Keratinocyte (primary cell): ENCODE results near the gene KDM3A. TPM values are rescaled to one million over a fixed set of nuclear protein-coding genes. Genes with fewer than 3 reads are reported as not detected.

ENCODE experiments used
- DNase-seq: peaks from one replicate; pipeline ENCODE4 v3.0.0-alpha.2; 2011; ENCODE audit warnings: low read depth, missing footprints, low spot score
- FAIRE-seq: peaks from 2 replicates; lab custom pipeline; 2011; peaks lifted over from hg19 to GRCh38; lab: Jason Lieb, UNC
- H2AFZ ChIP-seq: 2 replicates; pipeline ENCODE4 v1.6.0; 2012; ENCODE audit warnings: low read length, control low read depth, inconsistent platforms; ENCODE audit not compliant: control insufficient read depth
- H3K27ac ChIP-seq: 2 replicates; pipeline ENCODE4 v1.5.1; 2011; ENCODE audit warnings: low read length; ENCODE audit not compliant: control insufficient read depth, insufficient read depth
- H3K27me3 ChIP-seq: 3 replicates; pipeline ENCODE4 v1.6.0; 2011; ENCODE audit warnings: low read length; ENCODE audit not compliant: control insufficient read depth, insufficient read depth; ENCODE audit errors: extremely low read depth
- H3K36me3 ChIP-seq, 2 experiments: 2 replicates in 1 of 2; 3 replicates in 1 of 2; pipeline ENCODE4 v1.5.1; 2011; ENCODE audit warnings: low read length in 2 of 2, mild to moderate bottlenecking in 1 of 2; ENCODE audit not compliant: control insufficient read depth in 2 of 2, insufficient read depth in 2 of 2; ENCODE audit errors: extremely low read depth in 1 of 2
- H3K4me1 ChIP-seq: 3 replicates; pipeline ENCODE4 v1.5.1; 2011; ENCODE audit warnings: low read length; ENCODE audit not compliant: control insufficient read depth, insufficient read depth; ENCODE audit errors: extremely low read depth
- H3K4me2 ChIP-seq: 3 replicates; pipeline ENCODE4 v1.6.0; 2011; ENCODE audit warnings: low read depth, low read length; ENCODE audit not compliant: control insufficient read depth, insufficient read depth; ENCODE audit errors: extremely low read depth
- H3K4me3 ChIP-seq, 3 experiments: fragments of 200-600 bp in 1 of 3; sonication (generic) in 1 of 3; 2 replicates in 2 of 3; 3 replicates in 1 of 3; pipeline ENCODE4 v1.5.1; 2011 to 2016; ENCODE audit warnings: low read length in 3 of 3, mild to moderate bottlenecking in 3 of 3, control low read depth in 2 of 3, inconsistent platforms in 1 of 3, low read depth in 1 of 3, mixed read lengths in 1 of 3, mixed run types in 1 of 3, moderate library complexity in 1 of 3; ENCODE audit not compliant: control insufficient read depth in 2 of 3, insufficient read depth in 2 of 3; ENCODE audit errors: extremely low read depth in 1 of 3
- H3K79me2 ChIP-seq: 2 replicates; pipeline ENCODE4 v1.6.0; 2012; ENCODE audit warnings: low read length; ENCODE audit not compliant: control insufficient read depth, insufficient read depth
- H3K9ac ChIP-seq: 3 replicates; pipeline ENCODE4 v1.6.0; 2011; ENCODE audit warnings: low read length; ENCODE audit not compliant: control insufficient read depth, insufficient read depth; ENCODE audit errors: extremely low read depth
- H3K9me1 ChIP-seq: 3 replicates; pipeline ENCODE4 v1.6.0; 2011; ENCODE audit warnings: low read length; ENCODE audit not compliant: control insufficient read depth, insufficient read depth; ENCODE audit errors: extremely low read depth
- H3K9me3 ChIP-seq: 2 replicates; pipeline ENCODE4 v1.5.1; 2012; ENCODE audit warnings: low read depth, low read length; ENCODE audit not compliant: control insufficient read depth
- H4K20me1 ChIP-seq: 3 replicates; pipeline ENCODE4 v1.6.0; 2011; ENCODE audit warnings: low read length; ENCODE audit not compliant: control insufficient read depth, insufficient read depth; ENCODE audit errors: extremely low read depth
- EZH2 ChIP-seq: IDR thresholded peaks from one replicate; pipeline ENCODE4 v1.6.1; 2012; ENCODE audit warnings: inconsistent platforms, mild to moderate bottlenecking, low read length, moderate library complexity
- dilution Hi-C: fragments of 300-500 bp; cut with MboI; formaldehyde crosslinking; loops from one replicate; pipeline ENCODE4 v1.7.0; 2020; ENCODE audit warnings: low sequenced_read_pairs; ENCODE audit not compliant: extremely low pct_ligation_motif_present
- polyA plus RNA-seq, 5 experiments: library from polyadenylated mRNA; depleted of rRNA in 3 of 5; stranded (reverse) in 3 of 5; stranded (forward) in 1 of 5; unstranded in 1 of 5; fragments of >200 nt; gene quantifications; 1 replicate in 1 of 5; 2 replicates in 3 of 5; 3 replicates in 1 of 5; pipeline versions ENCODE4 v1.2.1 to v1.2.3, GENCODE V29; 2011 to 2012; ENCODE audit warnings: missing spikeins in 2 of 5, low read depth in 1 of 5, low replicate concordance in 1 of 5
- TF ChIP-seq, protein P1 (sequence below), 3 experiments: IDR thresholded peaks in 1 of 3; conservative IDR thresholded peaks in 1 of 3; optimal IDR thresholded peaks in 1 of 3; 2 replicates in 2 of 3; 3 replicates in 1 of 3; pipeline versions ENCODE3 to v1.5.1; 2011; ENCODE audit warnings: low read length in 3 of 3, mild to moderate bottlenecking in 3 of 3, moderate library complexity in 2 of 3, control low read depth in 1 of 3, inconsistent platforms in 1 of 3; ENCODE audit not compliant: insufficient read depth in 2 of 3; ENCODE audit errors: extremely low read depth in 1 of 3

The KDM3A gene
- polyA plus RNA-seq, 1 donor (not counting 4 experiments of a cell fraction or from before 2014, with no cell fraction given), result 32.9 TPM

DNA sequence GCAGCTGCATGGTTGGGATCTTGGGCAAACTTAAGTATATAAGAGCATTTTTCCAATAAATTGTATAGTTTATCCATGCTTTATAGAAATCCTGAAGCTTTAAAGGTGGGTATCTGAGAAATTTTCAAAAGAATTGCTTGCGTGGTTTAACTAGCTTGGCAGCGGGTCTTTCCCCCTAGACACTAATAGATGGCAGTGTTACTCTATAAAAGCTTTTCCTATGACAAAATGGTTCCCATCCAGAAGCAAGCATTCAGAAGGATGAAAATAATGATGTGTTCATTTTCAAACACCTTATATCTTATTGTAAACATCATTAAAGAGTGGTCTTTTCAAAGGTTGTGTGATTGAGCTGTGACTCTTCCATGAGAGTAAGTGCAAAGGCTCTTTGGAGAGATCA, 45.9 kb downstream of the KDM3A start:
- no peak overlapping the region for H2AFZ ChIP-seq
- no peak for DNase-seq
- FAIRE-seq, result no peak
- H3K36me3 ChIP-seq, result peaks cover 39 to 54% of the 10 kb centered on the region in 2 experiments
- no peak overlapping the region for H3K4me2 ChIP-seq
- H3K4me3 ChIP-seq, result no peak overlapping the region
- H3K27ac ChIP-seq, result no peak overlapping the region
- H3K27me3 ChIP-seq, result no peaks in the 10 kb centered on the region
- dilution Hi-C loops, result no loop called here
- no peak for TF ChIP-seq EZH2
- TF ChIP-seq, protein P1, sequence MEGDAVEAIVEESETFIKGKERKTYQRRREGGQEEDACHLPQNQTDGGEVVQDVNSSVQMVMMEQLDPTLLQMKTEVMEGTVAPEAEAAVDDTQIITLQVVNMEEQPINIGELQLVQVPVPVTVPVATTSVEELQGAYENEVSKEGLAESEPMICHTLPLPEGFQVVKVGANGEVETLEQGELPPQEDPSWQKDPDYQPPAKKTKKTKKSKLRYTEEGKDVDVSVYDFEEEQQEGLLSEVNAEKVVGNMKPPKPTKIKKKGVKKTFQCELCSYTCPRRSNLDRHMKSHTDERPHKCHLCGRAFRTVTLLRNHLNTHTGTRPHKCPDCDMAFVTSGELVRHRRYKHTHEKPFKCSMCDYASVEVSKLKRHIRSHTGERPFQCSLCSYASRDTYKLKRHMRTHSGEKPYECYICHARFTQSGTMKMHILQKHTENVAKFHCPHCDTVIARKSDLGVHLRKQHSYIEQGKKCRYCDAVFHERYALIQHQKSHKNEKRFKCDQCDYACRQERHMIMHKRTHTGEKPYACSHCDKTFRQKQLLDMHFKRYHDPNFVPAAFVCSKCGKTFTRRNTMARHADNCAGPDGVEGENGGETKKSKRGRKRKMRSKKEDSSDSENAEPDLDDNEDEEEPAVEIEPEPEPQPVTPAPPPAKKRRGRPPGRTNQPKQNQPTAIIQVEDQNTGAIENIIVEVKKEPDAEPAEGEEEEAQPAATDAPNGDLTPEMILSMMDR (optimal IDR thresholded peaks at IDR 0.05 in 1 of 3, IDR thresholded peaks at IDR 0.05 in 1 of 3, conservative IDR thresholded peaks at IDR 0.05 in 1 of 3; ENCODE audit: extremely low read depth in 1 of 3, insufficient read depth in 2 of 3, low read length in 3 of 3), result no peak
- no peaks in the 10 kb centered on the region for H3K79me2 ChIP-seq
- no peak overlapping the region for H3K9ac ChIP-seq
- H3K9me3 ChIP-seq, result no peaks in the 10 kb centered on the region
- H3K9me1 ChIP-seq, result no peaks in the 10 kb centered on the region
- peaks cover 3% of the 10 kb centered on the region for H3K4me1 ChIP-seq
- H4K20me1 ChIP-seq, result no peaks in the 10 kb centered on the region

DNA sequence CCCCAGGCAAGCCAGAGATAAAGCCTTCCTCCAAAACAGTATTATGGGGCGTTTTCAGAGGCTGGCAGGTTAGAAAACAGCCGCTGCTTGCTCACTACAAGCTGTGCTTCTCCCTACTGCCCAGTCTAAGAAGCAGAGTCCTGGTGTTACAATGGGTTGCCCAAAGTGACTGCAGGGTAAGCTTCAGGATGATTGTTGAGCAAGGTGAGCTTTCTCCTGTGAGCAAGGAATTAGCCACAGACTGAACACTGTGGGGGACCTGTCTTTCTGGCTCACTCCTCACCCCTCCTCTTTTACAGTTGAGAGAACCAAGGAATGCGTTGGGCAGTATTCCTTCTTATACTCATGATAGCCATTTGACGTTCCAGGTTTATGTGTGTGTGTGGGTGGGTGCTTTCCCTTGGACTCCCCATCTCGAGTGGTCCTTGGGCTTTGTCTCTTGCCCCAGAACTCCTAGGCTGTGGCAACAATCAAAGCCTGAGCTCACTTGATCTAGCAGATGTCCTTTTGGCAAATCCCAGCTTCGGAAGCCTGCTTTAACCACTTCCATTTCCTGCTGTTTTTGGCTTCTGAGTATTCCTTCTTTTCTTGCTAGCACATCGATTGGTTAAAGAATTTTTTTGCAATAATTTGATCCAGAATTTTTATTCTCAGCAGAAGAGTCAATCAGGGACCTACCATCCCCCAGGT, 47.5 kb downstream of the KDM3A start:
- no peak for TF ChIP-seq EZH2
- TF ChIP-seq, protein P1 (optimal IDR thresholded peaks at IDR 0.05 in 1 of 3, IDR thresholded peaks at IDR 0.05 in 1 of 3, conservative IDR thresholded peaks at IDR 0.05 in 1 of 3; ENCODE audit: extremely low read depth in 1 of 3, insufficient read depth in 2 of 3, low read length in 3 of 3), result no peak
- H2AFZ ChIP-seq, result no peak overlapping the region
- H3K27me3 ChIP-seq, result no peaks in the 10 kb centered on the region
- no peak overlapping the region for H3K4me2 ChIP-seq
- no peaks in the 10 kb centered on the region for H3K4me1 ChIP-seq
- no peak for FAIRE-seq
- H3K79me2 ChIP-seq, result no peaks in the 10 kb centered on the region
- H3K9me1 ChIP-seq, result no peaks in the 10 kb centered on the region
- no peak for DNase-seq
- no peak overlapping the region for H3K4me3 ChIP-seq
- dilution Hi-C loops, result no loop called here
- no peak overlapping the region for H3K27ac ChIP-seq
- H3K36me3 ChIP-seq, result peaks cover 27 to 39% of the 10 kb centered on the region in 2 experiments
- no peaks in the 10 kb centered on the region for H3K9me3 ChIP-seq
- no peak overlapping the region for H3K9ac ChIP-seq
- H4K20me1 ChIP-seq, result no peaks in the 10 kb centered on the region
